Effector memory CD8-positive, alpha-beta T cell (primary cell): ENCODE results near the gene PHEX.

Experiments used
- ATAC-seq: fragments of 150-1000 bp; cut with Tn5 transposase; replicated peaks from 2 replicates; pipeline ENCODE4 v1.10.0; 2021; ENCODE audit warnings: mild to moderate bottlenecking, moderate library complexity
- DNase-seq, 3 experiments: peaks; one replicate each; pipeline ENCODE4 v3.0.0; 2021
- H3K27ac Mint-ChIP-seq, 2 donors: one replicate each; pipeline ENCODE4 v1.8.0; 2022; ENCODE audit warnings: mild to moderate bottlenecking in 2 of 2, mixed read lengths in 2 of 2, moderate library complexity in 2 of 2
- H3K27me3 Mint-ChIP-seq, 2 donors: one replicate each; pipeline ENCODE4 v1.8.0; 2022; ENCODE audit warnings: mixed read lengths in 2 of 2
- H3K36me3 Mint-ChIP-seq: one replicate; pipeline ENCODE4 v1.8.0; 2022; ENCODE audit warnings: mild to moderate bottlenecking, moderate library complexity, mixed read lengths; ENCODE audit not compliant: insufficient read depth
- H3K4me1 Mint-ChIP-seq, 2 donors: one replicate each; pipeline ENCODE4 v1.8.0; 2022; ENCODE audit warnings: low read depth in 2 of 2, mixed read lengths in 2 of 2
- H3K4me3 Mint-ChIP-seq, 2 donors: one replicate each; pipeline ENCODE4 v1.8.0; 2022; ENCODE audit warnings: mild to moderate bottlenecking in 2 of 2, mixed read lengths in 2 of 2, moderate library complexity in 2 of 2
- H3K9me3 Mint-ChIP-seq, 2 donors: one replicate each; pipeline ENCODE4 v1.8.0; 2022; ENCODE audit warnings: mixed read lengths in 2 of 2

Gene PHEX

DNA sequence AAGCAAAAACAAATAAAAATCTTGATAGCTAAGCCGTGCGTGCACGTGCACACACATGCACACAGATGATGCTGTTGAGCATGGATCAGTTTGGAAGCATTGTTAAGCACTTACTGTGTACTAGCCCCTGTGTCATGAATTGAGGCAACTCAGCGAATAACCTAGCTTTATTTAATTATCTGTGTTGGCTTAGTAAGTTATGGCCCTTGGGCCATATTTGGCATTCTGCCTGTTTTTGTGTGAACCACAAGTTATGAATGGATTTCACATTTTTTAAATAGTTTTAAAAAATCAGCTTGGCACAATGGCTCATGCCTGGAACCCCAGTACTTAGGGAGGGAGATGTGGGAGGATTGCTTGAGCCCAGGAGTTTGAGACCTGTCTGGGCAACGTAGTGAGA lies 126.9 kb downstream of the PHEX start:
- Mint-ChIP-seq H3K9me3 (peaks cover 0 to 2% of the 10 kb centered on the region in 2 donors), H3K27ac (no peak overlapping the region), H3K27me3 (no peaks in the 10 kb centered on the region), H3K36me3 (no peaks in the 10 kb centered on the region), H3K4me3 (no peak overlapping the region), H3K4me1 (no peaks in the 10 kb centered on the region)
- DNase-seq (no peak), ATAC-seq (no peak)

DNA sequence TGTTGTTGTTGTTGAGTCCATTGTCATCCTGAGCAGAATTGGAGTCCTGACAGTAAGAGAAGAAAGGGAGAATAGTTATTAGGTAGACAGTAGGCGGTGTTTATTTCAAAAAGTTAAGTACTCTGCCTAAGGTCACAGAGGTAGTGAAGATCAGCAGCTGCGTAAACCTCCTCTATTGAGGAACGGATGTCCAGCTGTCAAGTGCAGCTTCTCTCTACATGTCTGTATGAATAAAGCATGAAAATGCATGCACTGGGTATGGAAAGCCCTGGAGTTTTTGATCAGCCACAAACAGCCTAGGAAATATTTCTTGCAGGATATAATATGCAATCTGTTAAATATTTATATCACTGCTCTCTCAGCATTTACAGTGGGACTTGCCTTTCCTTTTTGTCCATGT lies 131.2 kb downstream of the PHEX start:
- H3K9me3 Mint-ChIP-seq, result peaks cover 0 to 2% of the 10 kb centered on the region in 2 donors
- H3K4me3 Mint-ChIP-seq, result no peak overlapping the region
- H3K36me3 Mint-ChIP-seq, result no peaks in the 10 kb centered on the region
- ATAC-seq (no peak), DNase-seq (no peak)
- H3K27ac Mint-ChIP-seq, result no peak overlapping the region
- H3K4me1 Mint-ChIP-seq, result no peaks in the 10 kb centered on the region
- no peaks in the 10 kb centered on the region for H3K27me3 Mint-ChIP-seq

DNA sequence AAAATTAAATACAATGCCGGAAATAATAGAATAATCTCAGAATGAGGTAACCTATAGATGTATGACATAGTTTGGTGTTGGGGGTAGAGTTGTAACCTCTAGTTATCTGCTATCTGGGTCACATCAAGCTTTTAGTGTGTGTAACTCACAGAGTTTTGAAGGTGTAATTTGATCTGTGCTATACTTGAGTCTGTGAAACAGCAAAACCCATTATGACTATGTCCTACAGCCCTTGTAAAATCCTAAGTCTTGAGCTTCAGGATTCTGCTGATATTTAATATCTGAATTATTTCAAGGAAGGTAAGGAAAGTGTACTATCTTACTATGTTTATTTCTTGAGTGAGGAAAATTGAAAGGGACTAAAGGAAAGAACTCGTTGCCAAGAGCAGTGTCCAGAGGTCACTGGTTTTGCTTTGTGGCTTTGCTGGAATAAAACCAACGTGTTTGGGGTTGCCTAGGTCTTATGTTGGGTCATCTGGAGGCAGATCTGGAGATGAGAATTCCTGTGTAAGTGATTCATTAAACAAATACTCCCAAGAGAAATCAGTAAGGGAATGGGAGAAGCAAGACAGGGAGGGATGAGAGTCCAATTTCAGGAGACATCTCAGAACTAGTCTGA lies 132.8 kb downstream of the PHEX start:
- Mint-ChIP-seq H3K4me3 (no peak overlapping the region), H3K4me1 (no peaks in the 10 kb centered on the region), H3K27me3 (peaks cover 0 to 6% of the 10 kb centered on the region in 2 donors), H3K36me3 (no peaks in the 10 kb centered on the region), H3K27ac (no peak overlapping the region), H3K9me3 (peaks cover 0 to 2% of the 10 kb centered on the region in 2 donors)
- DNase-seq, result no peak
- ATAC-seq, result no peak

DNA sequence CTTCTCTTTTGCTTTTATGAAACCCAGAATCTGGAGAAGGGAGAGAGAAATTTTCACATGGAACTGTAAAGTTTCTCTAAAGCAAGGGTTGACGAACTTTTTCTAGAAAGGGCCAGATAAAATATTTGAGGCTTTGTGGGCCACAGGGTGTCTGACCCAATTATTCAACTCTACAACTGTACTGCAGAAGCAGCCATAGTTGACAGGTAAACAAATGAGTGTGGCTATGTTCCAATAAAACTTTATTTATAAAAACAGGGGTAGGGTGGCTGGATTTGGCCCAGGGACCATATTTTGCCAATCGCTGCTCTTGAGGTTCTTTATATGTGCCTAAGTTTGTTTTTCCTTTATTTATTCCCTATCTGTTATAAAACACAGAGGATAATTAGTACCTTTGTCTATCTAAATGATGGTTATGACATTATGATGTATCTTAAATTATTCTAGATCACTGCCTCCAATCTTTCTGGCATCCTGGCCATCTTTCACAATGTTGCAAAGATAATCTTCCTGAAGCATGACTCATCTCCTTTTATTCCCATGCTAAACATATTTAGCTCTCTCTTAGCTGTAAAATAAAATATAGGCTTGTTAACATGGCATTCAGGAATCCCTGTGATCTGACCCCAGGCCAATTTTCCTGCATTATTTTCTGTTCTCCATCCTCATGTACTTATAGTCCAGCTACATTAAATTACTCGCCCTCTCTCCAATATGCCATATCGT lies 133.8 kb downstream of the PHEX start:
- Mint-ChIP-seq H3K36me3 (no peaks in the 10 kb centered on the region), H3K27ac (no peak overlapping the region), H3K4me1 (no peaks in the 10 kb centered on the region), H3K4me3 (no peak overlapping the region), H3K27me3 (peaks cover 0 to 8% of the 10 kb centered on the region in 2 donors), H3K9me3 (no peaks in the 10 kb centered on the region)
- ATAC-seq, result no peak
- DNase-seq, result no peak

DNA sequence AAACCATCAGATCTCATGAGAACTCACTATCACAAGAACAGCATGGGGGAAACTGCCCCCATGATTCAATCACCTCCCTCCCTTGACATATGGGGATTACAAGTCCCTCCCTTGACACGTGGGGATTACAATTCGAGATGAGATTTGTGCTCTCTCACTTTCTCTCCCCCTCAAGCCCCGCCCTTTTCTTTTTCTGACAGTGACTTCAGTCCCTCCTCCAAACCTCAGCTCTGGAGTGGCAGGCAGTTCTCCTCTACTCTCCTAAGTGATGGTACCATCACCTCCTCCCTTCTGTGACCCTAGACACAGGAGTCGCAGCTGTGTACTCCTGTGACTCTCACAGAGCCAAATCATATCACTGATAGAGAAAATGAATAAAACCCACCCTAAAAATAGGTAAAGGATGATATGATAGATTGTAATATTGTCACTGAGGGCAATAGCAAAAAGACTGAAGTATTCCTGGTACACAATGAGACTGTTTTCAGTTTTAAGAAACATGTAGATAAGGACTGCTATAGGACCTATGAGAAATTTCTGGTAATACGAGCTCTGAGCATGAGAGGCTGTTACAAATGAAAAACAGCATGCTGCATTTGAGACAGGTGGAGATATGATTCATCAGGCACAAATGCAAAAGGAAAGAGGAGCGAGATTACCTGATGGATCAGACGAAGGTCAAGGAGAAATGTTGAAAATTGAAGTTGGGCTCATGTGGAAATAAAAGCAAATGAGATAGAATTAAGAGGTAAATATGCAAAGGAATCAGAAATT lies 139.3 kb downstream of the PHEX start:
- Mint-ChIP-seq H3K36me3 (no peaks in the 10 kb centered on the region), H3K9me3 (no peaks in the 10 kb centered on the region), H3K4me3 (no peak overlapping the region), H3K27me3 (peaks cover 8 to 17% of the 10 kb centered on the region in 2 donors), H3K4me1 (no peaks in the 10 kb centered on the region), H3K27ac (no peak overlapping the region)
- DNase-seq, result no peak
- no peak for ATAC-seq

DNA sequence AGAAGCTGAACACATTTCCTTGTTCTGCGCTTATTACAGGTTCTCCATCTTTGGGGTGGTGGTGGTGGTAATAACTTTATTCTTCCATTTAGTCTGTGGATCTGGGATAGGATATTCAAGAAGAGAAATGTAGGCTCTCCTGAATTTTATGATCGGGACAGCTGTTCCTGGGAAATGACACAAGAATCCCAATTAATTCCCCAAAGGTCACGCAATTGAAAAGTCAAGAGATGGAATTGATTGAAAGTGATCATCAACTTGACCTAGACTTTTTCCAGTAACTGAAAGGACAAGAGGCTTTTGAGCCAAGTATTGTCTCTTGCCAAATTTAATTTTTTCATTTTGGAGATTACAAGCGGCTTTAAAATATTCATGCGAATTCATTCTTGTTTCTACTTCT lies 141.8 kb downstream of the PHEX start:
- Mint-ChIP-seq H3K27ac (no peak overlapping the region), H3K4me1 (no peaks in the 10 kb centered on the region)

DNA sequence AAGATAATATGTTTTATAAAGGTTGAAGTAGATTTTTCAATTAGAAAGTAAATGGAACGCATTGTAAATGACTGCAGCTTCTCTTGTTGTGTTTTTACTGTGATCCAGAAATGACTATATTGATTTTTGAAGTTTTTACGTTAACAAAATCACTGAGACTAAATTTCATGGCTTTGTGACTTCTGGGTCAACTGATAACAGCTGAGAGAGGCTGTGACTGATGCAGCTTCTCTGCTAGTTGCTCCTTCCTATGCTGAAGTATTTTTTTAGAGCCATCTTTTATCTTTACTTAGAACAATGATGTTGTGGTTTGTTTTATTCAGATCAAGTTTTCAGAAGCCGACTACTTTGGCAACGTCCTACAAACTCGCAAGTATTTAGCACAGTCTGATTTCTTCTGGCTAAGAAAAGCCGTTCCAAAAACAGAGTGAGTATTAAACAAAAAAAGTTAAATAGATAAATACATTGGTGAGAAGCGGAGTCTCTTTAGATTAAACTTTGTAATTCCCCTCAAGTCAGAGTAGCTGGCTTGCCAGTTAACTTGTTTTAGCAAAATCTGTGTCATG lies 145.9 kb downstream of the PHEX start:
- H3K27me3 Mint-ChIP-seq, result no peaks in the 10 kb centered on the region
- H3K27ac Mint-ChIP-seq, result no peak overlapping the region
- no peaks in the 10 kb centered on the region for H3K9me3 Mint-ChIP-seq
- H3K4me3 Mint-ChIP-seq, result no peak overlapping the region
- H3K4me1 Mint-ChIP-seq, result no peaks in the 10 kb centered on the region
- ATAC-seq (no peak), DNase-seq (no peak)
- H3K36me3 Mint-ChIP-seq, result no peaks in the 10 kb centered on the region

More for the DNA sequence above, 141.8 kb downstream of the PHEX start:
- ATAC-seq, result no peak
- no peaks in the 10 kb centered on the region for H3K9me3 Mint-ChIP-seq
- DNase-seq, result no peak
- H3K36me3 Mint-ChIP-seq, result no peaks in the 10 kb centered on the region
- peaks cover 8 to 17% of the 10 kb centered on the region in 2 donors for H3K27me3 Mint-ChIP-seq
- no peak overlapping the region for H3K4me3 Mint-ChIP-seq

DNA sequence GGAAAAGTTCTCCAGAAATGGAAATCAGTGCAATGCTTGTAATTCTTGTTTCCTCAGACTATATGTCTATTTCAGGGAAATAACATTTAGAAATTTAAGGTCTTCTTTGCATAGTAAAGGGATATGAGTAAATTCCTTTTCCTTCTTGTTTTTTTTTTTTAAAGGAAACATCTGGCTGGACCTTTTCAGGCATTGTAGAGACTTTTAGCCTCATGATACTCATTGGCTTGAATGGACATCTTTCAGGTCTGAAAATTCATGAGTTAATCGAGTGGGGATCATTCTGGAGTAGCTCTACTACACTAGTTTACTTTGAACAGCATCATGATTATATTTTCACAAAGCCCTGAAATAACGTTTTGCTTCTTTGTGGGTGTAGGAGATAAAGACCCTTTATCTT lies 152.0 kb downstream of the PHEX start:
- Mint-ChIP-seq H3K9me3 (no peaks in the 10 kb centered on the region), H3K36me3 (no peaks in the 10 kb centered on the region)
- no peak for ATAC-seq

DNA sequence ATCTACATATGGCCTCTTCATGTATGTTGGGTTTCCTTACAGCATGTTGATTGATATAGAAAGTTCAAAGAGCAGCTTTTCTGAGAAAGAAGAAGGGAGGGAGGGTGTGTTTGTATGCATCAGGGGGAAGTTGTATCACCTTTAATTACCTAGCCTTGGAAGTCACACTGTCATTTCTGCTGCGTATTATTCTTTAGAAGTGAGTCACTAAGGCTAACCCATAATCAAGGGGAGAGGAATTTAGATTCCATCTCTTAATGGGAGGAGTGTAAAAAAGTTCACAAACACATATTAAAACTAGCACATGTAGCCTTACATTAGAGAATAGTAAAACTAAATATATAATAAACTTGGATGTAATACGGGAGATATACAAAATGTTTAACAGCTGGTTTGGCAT lies 154.0 kb downstream of the PHEX start:
- Mint-ChIP-seq H3K9me3 (no peaks in the 10 kb centered on the region), H3K36me3 (no peaks in the 10 kb centered on the region), H3K27ac (no peak overlapping the region), H3K4me3 (no peak overlapping the region), H3K4me1 (no peaks in the 10 kb centered on the region), H3K27me3 (no peaks in the 10 kb centered on the region)
- no peak for DNase-seq
- ATAC-seq, result no peak

More for the DNA sequence above, 152.0 kb downstream of the PHEX start:
- Mint-ChIP-seq H3K27me3 (no peaks in the 10 kb centered on the region), H3K4me1 (no peaks in the 10 kb centered on the region), H3K4me3 (no peak overlapping the region), H3K27ac (no peak overlapping the region)
- no peak for DNase-seq

DNA sequence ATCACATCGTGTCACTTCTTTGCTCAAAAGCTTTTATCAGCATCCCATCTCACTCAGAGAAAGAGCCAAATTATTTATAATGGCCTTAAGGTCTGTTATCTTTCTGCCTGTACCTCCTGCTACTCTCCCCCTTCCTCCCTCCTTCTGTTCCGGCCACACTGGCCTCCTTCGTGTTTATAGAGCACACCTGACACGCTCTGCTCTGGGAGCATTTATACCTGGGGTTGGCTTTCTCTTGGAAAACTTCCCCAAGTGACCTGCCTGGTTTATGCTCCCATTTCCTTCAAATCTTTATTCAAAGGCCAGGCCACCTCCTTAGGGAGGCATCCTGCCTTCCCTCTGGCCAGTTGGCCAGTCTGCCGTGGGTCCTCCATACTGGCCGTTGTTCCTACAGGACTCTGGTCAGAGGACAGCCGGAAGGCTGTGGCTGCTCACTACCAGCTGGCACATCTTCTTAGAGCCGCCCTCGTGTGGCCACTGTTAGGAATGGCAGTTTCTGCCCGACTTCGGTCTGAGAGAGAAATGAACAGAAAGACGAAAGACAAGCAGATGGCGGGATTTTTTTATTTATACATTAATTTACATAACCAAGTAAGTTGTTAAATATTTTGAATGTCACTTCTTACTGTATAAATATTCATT lies 160.4 kb downstream of the PHEX start:
- DNase-seq (peak; percentile 26 to 32 (median 28)), ATAC-seq (peak; percentile 57)
- Mint-ChIP-seq H3K27ac (peak overlapping the region in 1 of 2 donors; percentile 13), H3K27me3 (peaks cover 5 to 9% of the 10 kb centered on the region in 2 donors), H3K36me3 (no peaks in the 10 kb centered on the region), H3K4me1 (peaks cover 3 to 4% of the 10 kb centered on the region in 2 donors), H3K4me3 (no peak overlapping the region), H3K9me3 (no peaks in the 10 kb centered on the region)

DNA sequence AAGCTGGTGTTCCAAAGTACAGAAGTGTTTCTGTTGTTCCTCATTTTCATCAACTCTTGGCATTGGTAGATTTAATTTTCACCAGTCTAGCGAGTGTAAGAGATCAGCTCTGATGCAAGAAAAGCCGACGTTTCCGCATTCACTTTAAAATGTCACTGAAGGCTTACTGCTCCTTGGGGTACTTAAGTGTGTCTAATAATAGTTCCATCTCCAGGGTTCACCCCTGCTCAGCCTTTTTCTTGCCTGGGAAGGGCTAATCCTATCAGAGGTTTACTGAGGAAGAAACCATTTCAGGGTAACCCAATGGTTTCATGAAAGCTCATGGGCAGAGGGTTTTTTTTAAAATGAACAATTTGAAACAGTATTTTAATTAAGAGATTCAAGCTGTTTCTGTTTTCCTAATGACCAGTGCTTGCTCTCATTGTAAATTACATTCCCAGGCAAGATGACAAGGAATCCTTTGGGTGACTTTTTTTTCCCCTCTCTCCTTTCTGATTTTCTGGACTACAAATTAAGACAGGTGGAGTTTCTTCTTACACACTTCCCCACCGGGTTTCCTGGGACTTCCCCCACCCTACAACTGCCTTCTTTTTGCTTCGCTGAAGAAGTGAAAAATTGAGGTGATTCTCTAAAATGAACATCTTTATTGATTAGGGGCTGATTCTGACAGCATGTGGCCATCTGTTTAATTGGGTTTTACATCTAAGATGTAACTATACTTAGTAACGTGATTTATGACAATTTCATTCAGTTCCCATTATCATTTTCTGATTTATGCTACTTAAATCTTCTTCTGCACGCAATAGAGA lies 161.9 kb downstream of the PHEX start:
- Mint-ChIP-seq H3K27me3 (peaks cover 5 to 9% of the 10 kb centered on the region in 2 donors), H3K4me3 (no peak overlapping the region), H3K9me3 (no peaks in the 10 kb centered on the region), H3K27ac (no peak overlapping the region), H3K4me1 (peaks cover 3 to 4% of the 10 kb centered on the region in 2 donors), H3K36me3 (no peaks in the 10 kb centered on the region)
- ATAC-seq (no peak), DNase-seq (no peak)

DNA sequence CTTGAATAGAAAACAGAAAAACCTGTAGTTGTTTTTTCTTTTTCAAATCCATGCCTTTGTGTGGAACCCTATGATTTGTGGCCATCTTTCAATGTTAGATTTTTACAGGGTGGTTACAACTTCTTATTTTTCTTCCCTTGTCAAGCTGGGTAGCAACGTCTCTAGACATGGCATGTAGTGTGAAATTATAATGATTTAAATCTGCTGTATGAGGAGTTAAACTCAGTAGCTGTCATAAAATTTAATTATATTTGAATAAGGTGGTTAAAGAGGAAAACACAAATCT lies 162.5 kb downstream of the PHEX start:
- no peak for ATAC-seq
- Mint-ChIP-seq H3K36me3 (no peaks in the 10 kb centered on the region), H3K27ac (no peak overlapping the region), H3K4me1 (peaks cover 3 to 4% of the 10 kb centered on the region in 2 donors), H3K27me3 (peaks cover 5 to 9% of the 10 kb centered on the region in 2 donors), H3K4me3 (no peak overlapping the region), H3K9me3 (no peaks in the 10 kb centered on the region)
- DNase-seq, result no peak

DNA sequence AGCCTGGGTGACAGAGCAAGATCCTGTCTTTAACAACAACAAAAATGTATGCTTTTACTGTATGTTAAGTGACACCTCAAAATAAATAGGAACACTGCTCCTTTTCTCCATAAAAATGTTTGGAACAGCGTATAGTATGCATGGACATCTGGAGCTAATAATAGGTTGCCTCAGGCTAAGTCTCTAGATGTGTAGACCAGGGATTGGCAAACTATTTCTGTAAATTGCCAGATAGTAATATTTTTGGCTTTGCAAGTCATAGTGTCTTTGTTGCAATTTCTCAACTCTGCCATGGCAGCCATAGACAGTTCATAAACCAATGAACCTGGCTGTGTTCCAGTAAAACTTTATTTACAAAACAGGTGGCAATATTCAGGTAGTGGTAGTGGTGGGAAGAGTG lies 164.0 kb downstream of the PHEX start:
- H3K4me3 Mint-ChIP-seq, result no peak overlapping the region

More for the DNA sequence above, 164.0 kb downstream of the PHEX start:
- Mint-ChIP-seq H3K9me3 (no peaks in the 10 kb centered on the region), H3K27me3 (peaks cover 5 to 9% of the 10 kb centered on the region in 2 donors), H3K27ac (no peak overlapping the region), H3K4me1 (peaks cover 3 to 4% of the 10 kb centered on the region in 2 donors), H3K36me3 (no peaks in the 10 kb centered on the region)
- DNase-seq (no peak), ATAC-seq (no peak)
